GM21381 (cell line): ENCODE results near the gene ADAM11.
"Not testable (repeated sequence)": the region's sequence is repeated elsewhere in the genome, so short reads cannot be mapped to it uniquely, and the experiment has no call there.

Experiments
- ATAC-seq: cut with Tn5 transposase; IDR thresholded peaks from one replicate; pipeline ENCODE4 v1.9.1; 2021; ENCODE audit warnings: mild to moderate bottlenecking, moderate library complexity; ENCODE audit not compliant: unreplicated experiment

The ADAM11 gene, protein sequence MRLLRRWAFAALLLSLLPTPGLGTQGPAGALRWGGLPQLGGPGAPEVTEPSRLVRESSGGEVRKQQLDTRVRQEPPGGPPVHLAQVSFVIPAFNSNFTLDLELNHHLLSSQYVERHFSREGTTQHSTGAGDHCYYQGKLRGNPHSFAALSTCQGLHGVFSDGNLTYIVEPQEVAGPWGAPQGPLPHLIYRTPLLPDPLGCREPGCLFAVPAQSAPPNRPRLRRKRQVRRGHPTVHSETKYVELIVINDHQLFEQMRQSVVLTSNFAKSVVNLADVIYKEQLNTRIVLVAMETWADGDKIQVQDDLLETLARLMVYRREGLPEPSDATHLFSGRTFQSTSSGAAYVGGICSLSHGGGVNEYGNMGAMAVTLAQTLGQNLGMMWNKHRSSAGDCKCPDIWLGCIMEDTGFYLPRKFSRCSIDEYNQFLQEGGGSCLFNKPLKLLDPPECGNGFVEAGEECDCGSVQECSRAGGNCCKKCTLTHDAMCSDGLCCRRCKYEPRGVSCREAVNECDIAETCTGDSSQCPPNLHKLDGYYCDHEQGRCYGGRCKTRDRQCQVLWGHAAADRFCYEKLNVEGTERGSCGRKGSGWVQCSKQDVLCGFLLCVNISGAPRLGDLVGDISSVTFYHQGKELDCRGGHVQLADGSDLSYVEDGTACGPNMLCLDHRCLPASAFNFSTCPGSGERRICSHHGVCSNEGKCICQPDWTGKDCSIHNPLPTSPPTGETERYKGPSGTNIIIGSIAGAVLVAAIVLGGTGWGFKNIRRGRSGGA

DNA sequence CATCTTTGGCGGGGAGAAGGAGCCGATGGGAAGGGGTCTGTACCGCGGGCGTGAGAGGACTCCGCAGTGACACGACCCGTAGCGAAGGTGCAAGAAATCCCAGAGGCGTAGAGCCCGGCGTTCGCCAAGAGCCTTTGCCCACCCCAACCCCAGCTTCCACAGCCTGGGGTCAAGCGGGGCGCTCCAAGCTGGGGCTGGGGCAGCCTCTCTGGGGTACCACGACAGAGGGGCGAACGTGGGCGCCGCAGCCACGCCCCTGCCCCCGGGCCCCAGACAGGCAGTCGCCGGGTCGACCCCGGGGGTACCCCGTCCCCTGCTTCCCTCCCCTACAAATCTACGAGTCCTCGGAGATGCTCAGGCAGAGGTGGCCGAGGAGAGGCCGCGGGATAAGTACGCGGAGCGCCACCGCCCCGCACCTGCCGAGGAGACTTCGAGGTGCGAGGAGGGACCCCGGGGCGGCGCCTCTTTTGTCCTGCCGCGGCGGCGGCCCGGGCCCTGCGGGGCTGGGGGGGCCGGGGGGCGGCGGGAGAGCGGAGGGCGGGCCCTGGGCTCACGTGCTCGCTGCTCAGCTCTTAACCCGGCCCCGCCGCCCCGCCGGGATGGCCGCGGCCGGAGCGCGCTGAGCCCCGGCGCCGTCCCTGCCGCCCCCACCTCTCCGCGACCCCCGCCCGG, at the start of gene ADAM11:
TSS of gene ADAM11 (plus strand) at position 575 of the 672 bp plus-strand sequence. CDS start 212 bp downstream, outside the sequence.
- no peak for ATAC-seq

DNA sequence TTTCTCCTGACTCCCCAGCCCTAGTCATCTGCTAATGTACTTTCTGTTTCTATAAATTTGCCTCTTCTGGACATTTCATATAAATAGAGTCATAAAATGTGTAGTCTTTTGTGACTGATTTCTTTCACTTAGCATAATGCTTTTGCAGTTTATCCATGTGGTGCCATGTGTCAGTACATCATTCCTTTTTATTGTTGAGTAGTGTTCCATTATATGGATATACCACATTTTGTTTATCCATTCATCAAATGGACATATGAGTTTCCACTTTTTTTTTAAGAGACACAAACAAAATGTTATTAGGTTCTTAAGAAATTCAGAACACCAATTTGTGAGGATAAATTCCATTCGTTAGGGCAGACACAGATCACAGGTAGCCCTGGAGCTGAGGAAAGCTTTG, 39.3 kb upstream of the ADAM11 start:
- no peak for ATAC-seq

DNA sequence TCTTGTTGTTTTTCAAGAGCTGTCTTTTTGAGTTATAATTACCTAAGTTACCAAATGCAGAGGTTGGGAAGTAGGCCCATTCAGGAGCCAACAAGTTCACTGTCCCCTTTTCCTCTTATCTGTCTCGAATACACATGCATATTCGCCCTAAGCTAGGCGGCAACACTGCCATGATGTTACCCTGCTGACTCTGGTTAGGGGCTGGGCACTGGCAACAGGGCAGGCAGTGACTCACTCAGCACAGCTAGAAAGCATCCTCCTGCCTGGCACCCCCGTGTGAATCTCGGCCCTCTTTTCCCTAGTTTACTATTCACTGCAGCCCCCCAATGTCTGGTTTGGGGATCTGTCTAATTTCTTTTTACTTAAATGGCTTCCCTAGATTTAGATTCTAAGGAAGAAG, 36.5 kb upstream of the ADAM11 start:
- ATAC-seq, result no peak

DNA sequence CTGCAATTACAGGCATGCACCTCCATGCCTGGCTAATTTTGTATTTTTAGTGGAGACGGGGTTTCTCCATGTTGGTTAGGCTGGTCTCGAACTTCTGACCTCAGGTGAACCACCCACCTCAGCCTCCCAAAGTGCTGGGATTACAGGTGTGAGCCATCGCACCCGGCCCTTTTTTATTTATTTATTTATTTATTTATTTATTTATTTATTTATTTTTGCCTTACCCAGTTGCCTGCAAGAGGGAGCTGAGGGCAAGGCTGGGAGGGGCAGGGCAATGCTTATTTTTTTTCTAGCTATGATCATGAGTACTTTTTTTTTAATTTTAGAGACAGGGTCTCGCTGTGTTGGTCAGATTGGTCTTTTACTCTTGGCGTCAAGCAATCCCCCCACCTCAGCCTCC, 32.7 kb upstream of the ADAM11 start:
- not testable (repeated sequence) for ATAC-seq

DNA sequence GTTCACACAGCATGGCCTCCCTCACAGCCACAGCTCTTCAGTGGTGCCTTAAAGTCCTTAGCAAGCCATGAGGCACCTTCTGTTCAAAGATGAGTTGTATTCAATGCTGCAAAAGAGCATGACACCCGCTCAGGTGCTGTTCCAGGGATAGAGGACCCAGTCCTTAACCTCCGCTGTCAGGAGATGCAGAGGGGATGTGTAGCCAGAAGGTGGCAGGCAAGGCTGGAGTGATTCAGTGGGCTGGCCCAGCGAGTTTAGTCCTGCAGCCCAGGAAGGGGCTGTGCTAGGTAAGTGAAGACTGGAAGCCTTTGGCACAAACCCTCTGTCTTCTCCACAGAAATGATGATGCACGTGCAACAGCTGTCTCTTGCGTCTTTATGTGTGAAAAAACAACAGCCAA, 25.0 kb upstream of the ADAM11 start:
- no peak for ATAC-seq

DNA sequence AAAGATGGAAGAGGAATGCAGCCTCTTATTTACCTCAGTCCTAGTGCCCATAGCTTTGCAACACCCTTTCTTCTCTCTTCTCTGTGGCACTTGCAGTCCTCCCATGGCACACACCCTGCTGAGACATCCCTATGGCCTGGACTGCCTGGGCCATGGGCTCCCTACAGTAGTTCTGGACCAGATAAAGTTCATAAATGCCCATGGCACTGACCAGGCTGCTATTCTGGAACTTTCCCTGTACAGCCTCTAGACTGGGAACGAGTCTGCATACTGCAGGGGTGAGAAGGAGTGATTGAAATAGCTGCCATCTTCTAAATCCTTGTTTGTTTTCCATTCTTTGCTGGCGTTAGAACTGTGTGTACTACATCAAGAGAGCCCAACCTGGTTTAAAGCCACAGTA, 24.5 kb upstream of the ADAM11 start:
- ATAC-seq, result no peak

DNA sequence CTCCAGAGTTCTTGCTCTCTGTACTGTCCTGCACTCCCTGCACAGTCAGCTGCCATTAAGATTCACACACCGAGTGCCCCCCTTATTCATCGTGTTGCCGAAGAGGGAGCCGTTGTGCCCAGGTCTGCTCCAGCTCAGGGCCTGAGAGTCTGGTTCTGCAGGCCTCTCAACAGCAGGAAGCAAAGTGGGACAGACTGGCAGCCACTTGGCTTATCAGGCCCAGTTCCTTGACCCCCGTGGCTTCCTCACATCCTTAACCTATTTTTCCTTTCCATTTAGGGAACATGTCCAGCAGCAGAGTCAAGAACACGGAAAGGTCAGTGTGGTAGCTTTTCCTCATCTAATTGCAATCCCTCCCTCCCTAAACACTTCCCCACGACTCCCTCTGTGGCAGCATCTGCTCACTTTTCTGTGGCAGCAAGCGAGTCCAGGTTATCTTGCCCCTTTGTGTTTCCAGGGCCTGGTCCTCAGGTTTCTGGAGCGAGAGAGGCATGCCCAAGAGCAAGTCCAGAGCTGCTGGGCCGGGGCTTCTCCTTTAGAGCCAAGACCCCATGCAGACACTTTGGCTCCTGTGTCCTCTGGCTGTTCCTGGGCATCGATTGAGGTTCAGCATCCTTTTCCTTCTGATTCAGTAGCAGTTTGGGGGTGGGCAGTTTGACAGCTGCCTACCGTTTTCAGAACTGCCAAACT, 22.1 kb upstream of the ADAM11 start:
- ATAC-seq, result no peak

DNA sequence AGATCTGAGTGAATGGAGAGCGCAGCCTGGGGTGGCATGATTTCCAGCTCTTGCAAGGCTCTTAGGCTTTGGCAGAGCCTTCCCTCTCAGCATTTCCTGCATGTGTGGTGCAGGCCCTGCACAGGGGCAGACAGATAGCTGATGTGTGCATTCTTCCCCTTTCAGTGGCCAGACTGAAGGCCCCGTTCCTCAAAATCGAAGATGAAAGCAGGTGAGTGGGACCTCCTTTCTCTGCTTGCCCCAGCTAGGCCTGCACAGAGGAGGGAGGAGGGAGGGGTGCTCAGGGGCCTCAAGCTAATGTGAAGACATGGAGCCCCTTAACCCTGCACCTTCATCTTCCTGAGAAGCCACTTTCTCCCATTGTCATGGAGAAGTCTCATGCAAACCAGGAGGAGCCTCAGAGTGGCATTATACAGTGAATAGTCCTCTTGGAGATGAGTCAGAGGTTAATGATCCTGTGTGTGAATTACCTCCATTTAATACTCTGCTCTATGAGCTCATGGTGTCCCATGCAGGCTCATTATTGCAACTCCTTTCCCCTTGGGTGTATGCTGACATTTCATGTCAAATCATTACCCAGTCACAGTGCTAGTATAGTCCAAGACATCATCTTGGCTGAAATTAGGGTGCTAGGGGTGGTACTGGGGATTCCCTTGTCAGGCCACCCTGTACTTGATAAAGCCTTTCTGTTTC, 20.4 kb upstream of the ADAM11 start:
- no peak for ATAC-seq

DNA sequence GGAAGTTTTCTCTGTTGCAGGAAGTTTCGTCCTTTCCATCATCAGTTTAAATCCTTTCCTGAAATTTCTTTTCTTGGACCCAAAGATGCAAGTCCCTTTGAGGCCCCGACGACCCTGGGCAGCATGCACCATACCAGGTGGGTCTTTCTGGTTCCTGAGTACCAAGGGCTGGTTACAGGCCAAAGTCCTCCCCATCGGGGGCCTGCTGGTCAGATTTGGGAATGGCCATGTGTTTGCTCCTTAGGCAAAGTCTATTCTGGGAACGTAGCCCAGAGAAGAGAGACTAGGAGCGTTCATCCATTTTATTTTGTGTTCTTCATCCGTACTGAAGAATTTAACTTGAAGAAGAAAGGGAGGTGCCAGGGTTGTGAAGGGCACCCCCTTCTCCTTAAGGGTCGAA, 17.5 kb upstream of the ADAM11 start:
- no peak for ATAC-seq

DNA sequence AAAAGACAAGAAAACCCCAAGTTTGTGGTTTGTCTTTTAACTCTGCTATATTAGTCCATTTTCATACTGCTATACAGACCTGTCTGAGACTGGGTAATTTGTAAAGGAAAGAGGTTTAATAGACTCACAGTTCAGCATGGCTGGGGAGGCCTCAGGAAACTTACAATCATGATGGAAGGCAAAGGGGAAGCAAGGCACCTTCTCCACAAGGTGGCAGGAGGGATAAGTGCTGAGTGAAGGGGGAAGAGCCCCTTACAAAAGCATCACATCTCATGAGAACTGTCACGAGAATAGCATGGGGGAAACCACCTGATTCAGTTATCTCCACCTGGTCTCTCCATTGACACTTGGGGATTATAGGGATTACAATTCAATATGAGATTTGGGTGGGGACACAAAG, 13.5 kb upstream of the ADAM11 start:
- ATAC-seq, result no peak

DNA sequence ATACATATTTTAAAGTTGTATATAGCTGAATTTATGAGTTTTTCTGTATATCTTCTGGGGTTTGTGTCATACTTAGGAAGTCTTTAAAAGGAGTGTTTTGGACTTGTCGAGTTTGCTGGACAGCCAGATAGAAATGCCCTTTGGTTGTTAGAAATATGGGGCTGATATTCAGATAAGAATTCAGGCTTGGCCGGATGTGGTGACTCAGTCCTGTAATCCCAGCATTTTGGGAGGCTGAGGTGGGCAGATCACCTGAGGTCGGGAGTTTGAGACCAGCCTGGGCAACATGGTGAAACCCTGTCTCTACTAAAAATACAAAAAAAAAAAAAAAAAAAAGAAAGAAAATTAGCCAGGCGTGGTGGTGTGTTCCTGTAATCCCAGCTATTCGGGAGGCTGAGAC, 13.1 kb upstream of the ADAM11 start:
- not testable (repeated sequence) for ATAC-seq

DNA sequence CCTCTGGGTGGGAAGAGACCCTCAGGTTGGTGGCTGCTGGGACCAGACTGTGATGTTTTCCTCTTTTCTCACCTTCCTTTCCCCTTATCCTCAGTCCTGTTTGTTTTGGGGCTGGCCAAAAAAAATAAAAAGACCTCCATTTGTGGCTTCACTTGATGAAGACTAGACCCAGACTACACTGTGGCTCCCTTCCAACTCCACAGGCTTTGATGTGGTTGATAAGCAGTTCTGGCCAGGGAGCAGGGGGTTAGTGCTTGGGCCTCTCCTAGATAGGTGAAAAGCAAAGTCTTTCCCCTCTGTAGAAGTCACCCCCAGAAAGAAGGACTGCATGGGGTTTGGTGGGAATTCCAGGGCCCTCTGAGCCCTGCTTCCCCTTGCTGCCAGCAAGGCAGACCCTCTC, 11.2 kb upstream of the ADAM11 start:
- no peak for ATAC-seq

DNA sequence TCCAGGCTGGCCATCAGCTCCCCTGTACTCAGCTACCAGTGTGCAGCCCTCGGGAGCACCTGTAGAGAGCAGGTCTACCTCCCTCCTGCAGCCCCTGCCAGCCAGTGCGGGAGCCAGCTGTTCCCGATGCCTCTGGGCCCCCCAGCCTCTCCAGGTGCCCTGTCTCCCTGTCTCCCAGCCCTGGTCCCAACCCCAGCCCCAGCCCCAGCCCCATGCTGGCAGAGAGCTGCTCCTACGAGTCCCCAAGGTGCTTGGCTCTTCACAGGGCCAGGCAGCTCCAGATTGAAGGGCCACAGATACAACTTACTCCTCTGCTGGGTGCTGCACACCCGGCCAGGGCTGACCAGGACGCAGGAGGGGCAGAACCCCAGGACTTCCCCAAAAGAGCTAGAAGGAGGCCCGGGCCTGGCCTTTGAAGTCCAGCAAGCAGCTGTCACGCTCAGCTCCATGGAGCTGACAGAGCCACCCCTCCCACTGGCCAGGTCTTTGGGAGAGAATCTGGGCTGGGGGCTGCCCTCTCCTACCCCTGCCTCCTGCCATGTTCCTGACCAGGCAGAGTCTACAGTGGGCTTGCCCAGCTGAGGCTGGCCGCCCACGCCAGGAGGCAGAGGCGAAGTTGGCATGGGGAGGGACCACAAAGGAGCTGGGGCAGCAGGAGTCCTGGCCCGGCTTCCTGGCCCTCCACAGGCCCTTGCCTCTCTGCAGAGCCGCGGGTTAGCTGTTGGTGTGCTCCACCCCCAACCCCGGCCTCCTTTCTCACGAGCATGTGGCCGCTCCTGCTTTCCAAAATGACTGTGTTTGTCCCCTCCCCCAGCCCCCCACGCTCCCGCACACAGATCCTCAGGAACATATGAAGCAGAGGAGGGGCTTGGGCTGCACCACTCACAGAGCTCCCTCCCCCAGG, 9.5 kb upstream of the ADAM11 start:
- no peak for ATAC-seq

DNA sequence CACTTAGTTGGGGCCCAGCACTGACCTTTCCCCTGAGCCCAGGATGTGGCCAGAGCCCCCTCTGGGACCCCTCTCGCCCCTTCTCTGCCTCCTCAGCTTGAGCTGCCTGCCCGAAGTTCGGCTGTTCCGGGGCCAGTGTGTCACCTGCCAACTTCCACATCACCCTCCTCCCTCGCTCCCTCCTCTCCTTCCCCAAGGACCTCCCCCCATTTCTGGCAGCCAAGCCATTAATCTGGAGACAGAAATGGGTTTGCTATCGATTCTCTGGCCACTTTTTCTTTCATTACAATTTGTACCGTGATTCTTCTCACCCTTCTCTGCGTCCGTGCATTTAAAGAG, 8.8 kb upstream of the ADAM11 start:
- no peak for ATAC-seq

DNA sequence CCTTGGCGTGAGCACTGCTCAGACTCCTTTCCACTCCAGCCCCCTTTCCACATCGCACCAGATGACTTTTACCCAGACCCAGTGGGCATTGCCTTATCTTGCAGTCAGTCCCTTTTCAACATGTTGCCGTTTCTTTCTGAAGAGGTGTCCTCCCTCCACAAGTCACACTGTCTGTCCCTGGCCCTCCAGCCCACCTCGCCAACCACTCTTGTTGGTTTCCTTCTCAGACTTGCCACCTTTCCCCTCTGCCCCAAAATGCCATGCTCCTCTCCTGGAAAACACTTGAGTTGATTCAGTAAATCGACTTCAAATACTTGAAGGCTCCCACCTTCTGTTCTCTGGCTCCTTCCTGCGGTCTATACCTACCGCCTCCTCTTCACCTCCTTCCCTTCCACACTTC, 7.5 kb upstream of the ADAM11 start:
- no peak for ATAC-seq

DNA sequence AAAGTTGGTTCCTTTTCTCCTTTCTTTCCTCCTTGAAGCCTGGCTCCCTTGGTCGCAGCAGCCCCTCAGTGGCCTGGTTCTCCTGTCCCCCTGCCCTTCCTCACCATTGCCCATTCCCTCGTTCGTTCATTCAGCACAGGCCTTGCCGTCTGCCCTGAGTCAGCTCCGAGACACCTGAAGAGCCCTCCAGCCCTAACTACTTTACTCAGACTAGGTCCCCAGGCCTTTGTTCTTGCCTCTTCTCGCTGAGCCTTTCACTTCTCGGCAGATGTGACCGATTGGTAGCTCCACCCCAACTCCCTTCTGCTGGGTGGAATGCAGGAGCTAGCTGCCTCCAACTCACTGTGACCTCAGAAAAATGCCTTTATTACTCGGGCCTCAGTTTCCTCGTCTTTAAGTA, 7.0 kb upstream of the ADAM11 start:
- ATAC-seq, result no peak

DNA sequence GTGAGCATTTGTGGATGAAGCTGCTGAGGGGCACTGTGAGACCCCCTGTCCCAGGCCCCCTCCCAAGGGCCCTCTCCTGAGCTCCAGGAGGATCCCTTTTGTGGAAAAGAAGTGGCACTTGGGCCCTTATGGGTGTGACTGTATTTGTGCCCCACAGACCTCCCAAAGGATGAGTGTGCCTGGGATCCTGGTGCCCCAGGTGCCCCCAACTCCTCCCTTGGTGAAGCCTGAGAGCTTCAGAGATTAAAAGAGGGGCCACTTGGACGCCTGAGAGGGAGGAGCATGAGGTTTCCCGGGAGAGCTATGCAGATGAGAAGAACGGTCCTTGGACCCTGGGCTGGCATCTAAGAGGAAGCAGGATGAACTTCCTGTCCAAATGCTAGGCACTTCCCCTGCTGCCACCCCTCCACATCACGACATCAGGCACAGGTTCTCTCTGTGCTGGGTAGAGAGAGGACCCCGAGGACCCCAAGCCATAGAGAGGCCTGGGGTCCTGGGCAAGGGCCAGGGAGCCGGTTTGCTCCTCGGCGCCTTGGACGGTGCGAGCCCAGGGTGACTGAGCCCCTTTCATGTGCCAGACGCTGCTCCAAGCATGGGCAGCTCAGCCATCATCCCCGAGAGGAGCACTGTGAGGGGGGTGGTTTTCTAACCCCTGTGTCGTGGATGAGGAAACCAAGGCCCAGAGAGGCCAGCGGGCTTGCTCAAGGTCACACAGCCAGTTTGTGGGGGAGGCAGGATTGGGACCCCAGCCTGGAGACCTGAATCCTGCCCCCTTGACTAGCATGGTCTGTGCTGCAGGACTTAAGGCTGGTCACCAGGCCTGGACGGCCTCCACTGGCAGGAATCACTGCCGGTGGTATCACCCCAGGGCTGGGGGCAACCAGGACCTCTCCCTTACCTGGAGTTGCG, 5.6 kb upstream of the ADAM11 start:
- ATAC-seq, result no peak

DNA sequence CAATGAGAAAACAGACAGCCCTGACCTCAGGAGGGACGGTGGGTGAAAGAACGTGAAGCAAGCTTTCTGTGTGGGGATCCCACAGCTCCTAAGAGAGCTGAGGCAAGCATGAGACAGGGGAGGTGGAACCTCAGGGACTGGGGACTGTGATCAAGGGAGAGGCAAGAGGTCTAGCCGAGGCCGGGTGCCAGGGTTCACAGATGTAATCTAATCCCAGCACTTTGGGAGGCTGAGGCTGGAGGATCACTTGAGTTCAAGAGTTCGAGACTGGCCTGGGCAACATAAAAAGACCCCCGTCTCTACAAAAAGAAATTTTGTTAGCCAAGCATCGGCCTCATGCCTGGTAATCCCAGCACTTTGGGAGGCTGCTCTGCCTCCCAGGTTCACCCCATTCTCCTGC, 4.5 kb upstream of the ADAM11 start:
- ATAC-seq, result no peak

DNA sequence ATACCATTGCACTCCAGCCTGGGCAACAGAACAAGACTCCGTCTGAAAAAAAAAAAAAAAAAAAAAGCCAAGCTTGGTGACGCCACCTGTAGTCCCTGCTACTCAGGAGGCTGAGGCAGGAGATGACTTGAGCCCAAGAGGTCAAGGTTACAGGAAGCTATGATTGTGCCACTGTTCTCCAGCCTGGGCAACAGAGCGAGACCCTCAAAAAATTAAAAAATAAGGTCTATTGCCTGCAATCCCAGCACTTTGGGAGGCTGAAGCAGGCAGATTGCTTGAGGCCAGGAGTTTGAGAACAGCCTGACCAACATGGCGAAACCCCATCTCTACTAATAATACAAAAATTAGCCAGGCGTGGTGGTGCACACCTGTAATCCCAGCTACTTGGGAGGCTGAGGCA, 3.6 kb upstream of the ADAM11 start:
- not testable (repeated sequence) for ATAC-seq
